Heart left ventricle (tissue), 16 donors: Measurements from ENCODE around the gene ACOXL. TPM values are rescaled to one million over a fixed set of nuclear protein-coding genes. Genes with fewer than 3 reads are reported as not detected.

Experiments used
- ATAC-seq, 4 donors: fragments of 200-7000 bp; cut with Tn5 transposase; one replicate each; pipeline ENCODE4 v1.9.1; 2020 to 2022; ENCODE audit warnings: moderate library complexity in 4 of 4, mild to moderate bottlenecking in 3 of 4, moderate number of reproducible peaks in 1 of 4
- DNase-seq, 5 donors: peaks; one replicate each; pipeline ENCODE4 v3.0.0-alpha.2; 2020
- H3K27ac ChIP-seq, 12 donors: fragments of 200-600 bp; sonication (generic) in 4 of 12; one replicate each; pipeline versions ENCODE4 v1.5.0 to v1.8.0; 2016 to 2022; ENCODE audit warnings: mild to moderate bottlenecking in 2 of 12
- H3K27me3 ChIP-seq, 9 donors: fragments of 200-600 bp; sonication (generic) in 2 of 9; one replicate each; pipeline versions ENCODE4 v1.5.1 to v1.8.0; 2016 to 2022; ENCODE audit warnings: mild to moderate bottlenecking in 3 of 9
- H3K36me3 ChIP-seq, 9 donors: fragments of 200-600 bp; sonication (generic) in 2 of 9; one replicate each; pipeline versions ENCODE4 v1.5.0 to v1.8.0; 2018 to 2022; ENCODE audit warnings: mild to moderate bottlenecking in 2 of 9
- H3K4me1 ChIP-seq, 12 donors: fragments of 200-600 bp; sonication (generic) in 4 of 12; one replicate each; pipeline versions ENCODE4 v1.5.0 to v1.8.0; 2016 to 2022; ENCODE audit warnings: mild to moderate bottlenecking in 3 of 12
- H3K4me3 ChIP-seq, 12 donors: fragments of 200-600 bp; sonication (generic) in 4 of 12; one replicate each; pipeline versions ENCODE4 v1.5.0 to v1.8.0; 2017 to 2022; ENCODE audit warnings: mild to moderate bottlenecking in 9 of 12, moderate library complexity in 4 of 12
- H3K9me3 ChIP-seq, 12 donors: fragments of 200-600 bp; sonication (generic) in 4 of 12; one replicate each; pipeline versions ENCODE4 v1.5.0 to v1.8.0; 2016 to 2022; ENCODE audit warnings: mild to moderate bottlenecking in 1 of 12
- CTCF ChIP-seq, 12 donors: fragments of 200-600 bp; sonication (generic) in 4 of 12; IDR thresholded peaks; one replicate each; pipeline versions ENCODE4 v1.5.0 to v1.8.0; 2018 to 2022; ENCODE audit warnings: antibody characterized with exemption in 12 of 12, mild to moderate bottlenecking in 5 of 12
- POLR2A ChIP-seq, 2 donors: fragments of 450-650 bp; IDR thresholded peaks; one replicate each; pipeline ENCODE4 v1.6.1; 2017; ENCODE audit warnings: antibody characterized with exemption in 2 of 2, mild to moderate bottlenecking in 2 of 2, moderate library complexity in 2 of 2
- WGBS, 4 donors: extraction: QIAGEN DNeasy Blood & Tissue Kit in 2 of 4; methylation state at CpG; one replicate each; pipeline versions ENCODE4 v1.1.5 to v1.1.7; 2013 to 2018; 5-methylcytosine and 5-hydroxymethylcytosine counted together
- intact Hi-C, 10 donors: fragments of 100-400 bp; cut with DNase I; formaldehyde crosslinking; loops; one replicate each; pipeline versions ENCODE4 v1.11.1 to v1.14.2; 2022
- polyA plus RNA-seq, 2 donors: library from polyadenylated mRNA; stranded (reverse); fragments of 200-250 nt; gene quantifications; one replicate each; pipeline ENCODE4 v1.2.3, GENCODE V29; 2013
- total RNA-seq, 9 donors: library from RNA; depleted of rRNA in 2 of 9; stranded (reverse); fragments of >200 nt in 2 of 9; fragmentation: NEBNext Ultra II Directional in 3 of 9; extraction: Animal tissue kit (Norgen Biotek cat#: 25700) in 3 of 9; gene quantifications; one replicate each; pipeline versions ENCODE4 v1.1.0 to v1.2.4, GENCODE V29; 2016 to 2023
- donor health status: ischemic (EF 13 %, LVEDD 7.1; RV severe dilation, severe dysfunction).
- donor health status: healthy with polysubstance abuse.
- donor health status: DM: no; HTN: yes; CAD: no.
- donor health status: DM: no; HTN: no; CAD: no.
- donor health status: ischemic (EF 25% LVEDD 6.9; RV normal size, moderate dysfunction).
- donor health status: ischemic (EF 25% LVEDD 5.7; RV mildly dilated, moderate dysfunction).
- donor health status: healthy.
- donor health status: DM: yes; HTN: yes; CAD: no.
- donor health status: ischemic (EF 35%, LVEDD 5.7; RV mildly dilated, moderate dysfunction).
- donor health status: nonischemic (EF 11% LVEDD 7.7; RV severe dilation, severe dysfunction).
- donor health status: DM: yes; HTN: yes; CAD: no.
- donor health status: PGD.
- donor health status: ischemic (EF 29% LVEDD 5.4; RV normal size, mild dysfunction).
- donor health status: nonischemic (EF 23%, LVEDD 6.1; RV moderate dilation, normal function).

Gene ACOXL
- total and polyA plus RNA-seq, 11 donors, result 0.25 TPM; not detected in 10

GRCh38 chr2:111145951-111146350 is 413.6 kb downstream of the ACOXL start:
- H3K27me3 ChIP-seq, result no peaks in the 10 kb centered on the region
- DNase-seq, result no peak
- intact Hi-C loops, result no loop called here
- H3K9me3 ChIP-seq, result no peaks in the 10 kb centered on the region
- no peak for ATAC-seq
- peaks cover 0 to 26% (median 7%) of the 10 kb centered on the region in 12 donors for H3K4me1 ChIP-seq
- no peak overlapping the region for H3K4me3 ChIP-seq
- peaks cover 0 to 29% (median 6%) of the 10 kb centered on the region in 9 donors for H3K36me3 ChIP-seq
- H3K27ac ChIP-seq, result no peak overlapping the region
- WGBS, 4 donors, result 97 to 100% (median 99%) methylated on average over 2 of the region's 2 CpGs
- no peak for TF ChIP-seq CTCF (IDR thresholded peaks at IDR 0.05)
- no peak for TF ChIP-seq POLR2A (IDR thresholded peaks at IDR 0.05)

GRCh38 chr2:111148225-111148873 is 416.0 kb downstream of the ACOXL start:
- DNase-seq, result no peak
- Histone ChIP-seq H3K27me3 (no peaks in the 10 kb centered on the region), H3K36me3 (peaks cover 0 to 43% (median 25%) of the 10 kb centered on the region in 9 donors), H3K27ac (peak overlapping the region in 3 of 12 donors; percentile 10 to 44 (median 15)), H3K4me3 (no peak overlapping the region), H3K9me3 (no peaks in the 10 kb centered on the region), H3K4me1 (peaks cover 0 to 26% (median 8%) of the 10 kb centered on the region in 12 donors)
- intact Hi-C loops, result no loop called here
- ATAC-seq, result peak in 1 of 4 donors; percentile 28
- WGBS, 4 donors, result 84 to 90% (median 86%) methylated on average over 3 of the region's 3 CpGs
- TF ChIP-seq CTCF (IDR thresholded peaks at IDR 0.05) (no peak), POLR2A (IDR thresholded peaks at IDR 0.05) (no peak)

- intact Hi-C loops, result no loop called here
- Histone ChIP-seq H3K9me3 (no peaks in the 10 kb centered on the region), H3K27me3 (no peaks in the 10 kb centered on the region), H3K36me3 (peaks cover 0 to 49% (median 31%) of the 10 kb centered on the region in 9 donors), H3K4me3 (no peak overlapping the region), H3K4me1 (peaks cover 0 to 26% (median 8%) of the 10 kb centered on the region in 12 donors), H3K27ac (peak overlapping the region in 2 of 12 donors; percentile 15 to 44)
- 60 to 73% (median 71%) methylated on average over 8 of the region's 8 CpGs for WGBS, 4 donors
- ATAC-seq (peak in 2 of 4 donors; percentile 29 to 82), DNase-seq (no peak)
- TF ChIP-seq POLR2A (IDR thresholded peaks at IDR 0.05), result no peak
- no peak for TF ChIP-seq CTCF (IDR thresholded peaks at IDR 0.05)
These were observed 416.6 kb downstream of the ACOXL start for GRCh38 chr2:111148925-111149324.

GRCh38 chr2:111149882-111150455 is 417.6 kb downstream of the ACOXL start:
- Histone ChIP-seq H3K36me3 (peaks cover 0 to 50% (median 33%) of the 10 kb centered on the region in 9 donors), H3K4me3 (no peak overlapping the region), H3K27me3 (no peaks in the 10 kb centered on the region), H3K4me1 (peaks cover 0 to 26% (median 8%) of the 10 kb centered on the region in 12 donors), H3K27ac (no peak overlapping the region), H3K9me3 (no peaks in the 10 kb centered on the region)
- ATAC-seq (no peak), DNase-seq (no peak)
- 86 to 88% (median 88%) methylated on average over 7 of the region's 7 CpGs for WGBS, 4 donors
- TF ChIP-seq POLR2A (IDR thresholded peaks at IDR 0.05) (no peak), CTCF (IDR thresholded peaks at IDR 0.05) (no peak)
- intact Hi-C loops, result no loop called here
